ENCODE measurements around the gene SZT2. TPM values are rescaled to one million over a fixed set of nuclear protein-coding genes. Genes with fewer than 3 reads are reported as not detected.

Gene SZT2
- total RNA-seq, 3 donors from 2014 or later (not counting 1 experiment from before 2014, with no cell fraction given) = 103 to 128 (median 123) TPM

GRCh38 chr1:43415901-43416300 lies 26.2 kb downstream of the SZT2 start:
- ATAC-seq (no peak), DNase-seq (no peak)
- H3K4me3 ChIP-seq (ENCODE audit: low read length) = no peak overlapping the region
- TF ChIP-seq CTCF (IDR thresholded peaks at IDR 0.05) = no peak
- H3K9me3 ChIP-seq (ENCODE audit: control insufficient read depth, insufficient read depth, low read length) = no peaks in the 10 kb centered on the region
- H3K27ac Mint-ChIP-seq = no peak overlapping the region
- no peaks in the 10 kb centered on the region for H3K9me3 Mint-ChIP-seq
- H3K27me3 Mint-ChIP-seq (ENCODE audit: low read depth in 2 of 2) = no peaks in the 10 kb centered on the region
- peaks cover 5% of the 10 kb centered on the region in 2 donors for H3K4me1 Mint-ChIP-seq
- H3K27me3 ChIP-seq (ENCODE audit: control insufficient read depth, insufficient read depth, low read length) = no peaks in the 10 kb centered on the region
- H3K4me3 Mint-ChIP-seq = no peak overlapping the region
- H3K36me3 ChIP-seq (ENCODE audit: control insufficient read depth, insufficient read depth, low read length) = peaks cover 61% of the 10 kb centered on the region
- H3K36me3 Mint-ChIP-seq = no peaks in the 10 kb centered on the region
- no peak overlapping the region for H3K27ac ChIP-seq (ENCODE audit: low read length)
- 100% methylated on average over 5 of the region's 5 CpGs for WGBS (ENCODE audit: insufficient coverage)
- intact Hi-C loops (cut with micrococcal nuclease) = no loop called here
- no peaks in the 10 kb centered on the region for H3K4me1 ChIP-seq (ENCODE audit: control insufficient read depth, insufficient read depth, low read length)

- Mint-ChIP-seq H3K27me3 (ENCODE audit: low read depth in 2 of 2) (no peaks in the 10 kb centered on the region), H3K4me3 (no peak overlapping the region), H3K36me3 (no peaks in the 10 kb centered on the region), H3K4me1 (peaks cover 18 to 19% of the 10 kb centered on the region in 2 donors), H3K9me3 (peaks cover 5 to 8% of the 10 kb centered on the region in 2 donors), H3K27ac (no peak overlapping the region)
- Histone ChIP-seq H3K27me3 (ENCODE audit: control insufficient read depth, insufficient read depth, low read length) (no peaks in the 10 kb centered on the region), H3K9me3 (ENCODE audit: control insufficient read depth, insufficient read depth, low read length) (peaks cover 9% of the 10 kb centered on the region), H3K4me3 (ENCODE audit: low read length) (no peak overlapping the region), H3K36me3 (ENCODE audit: control insufficient read depth, insufficient read depth, low read length) (peaks cover 77% of the 10 kb centered on the region), H3K27ac (ENCODE audit: low read length) (no peak overlapping the region), H3K4me1 (ENCODE audit: control insufficient read depth, insufficient read depth, low read length) (peaks cover 12% of the 10 kb centered on the region)
- no peak for TF ChIP-seq CTCF (IDR thresholded peaks at IDR 0.05)
- 85% methylated on average over 4 of the region's 4 CpGs for WGBS (ENCODE audit: insufficient coverage)
- DNase-seq (no peak), ATAC-seq (no peak)
- intact Hi-C loops (cut with micrococcal nuclease) = no loop called here
Measured at GRCh38 chr1:43418858-43419257, 29.2 kb downstream of the SZT2 start.

- Mint-ChIP-seq H3K27me3 (ENCODE audit: low read depth in 2 of 2) (no peaks in the 10 kb centered on the region), H3K36me3 (no peaks in the 10 kb centered on the region), H3K4me3 (no peak overlapping the region), H3K4me1 (peaks cover 16 to 17% of the 10 kb centered on the region in 2 donors), H3K27ac (no peak overlapping the region), H3K9me3 (peaks cover 5 to 8% of the 10 kb centered on the region in 2 donors)
- 96% methylated on average over 13 of the region's 13 CpGs for WGBS (ENCODE audit: insufficient coverage)
- no peak for TF ChIP-seq CTCF (IDR thresholded peaks at IDR 0.05)
- ATAC-seq (no peak), DNase-seq (no peak)
- intact Hi-C loops (cut with micrococcal nuclease) = no loop called here
- Histone ChIP-seq H3K4me3 (ENCODE audit: low read length) (no peak overlapping the region), H3K27me3 (ENCODE audit: control insufficient read depth, insufficient read depth, low read length) (no peaks in the 10 kb centered on the region), H3K27ac (ENCODE audit: low read length) (no peak overlapping the region), H3K9me3 (ENCODE audit: control insufficient read depth, insufficient read depth, low read length) (peaks cover 9% of the 10 kb centered on the region), H3K36me3 (ENCODE audit: control insufficient read depth, insufficient read depth, low read length) (peaks cover 85% of the 10 kb centered on the region), H3K4me1 (ENCODE audit: control insufficient read depth, insufficient read depth, low read length) (peaks cover 14% of the 10 kb centered on the region)
Measured at GRCh38 chr1:43419627-43420425, 30.1 kb downstream of the SZT2 start.
